Naive thymus-derived CD8-positive, alpha-beta T cell (primary cell): Measurements from ENCODE around the gene C1orf159. TPM values are rescaled to one million over a fixed set of nuclear protein-coding genes. Genes with fewer than 3 reads are reported as not detected.
A peak's percentile ranks its signal among the peaks of the same experiment; 100 is the strongest.

ENCODE experiments used
- ATAC-seq, 2 donors: fragments of 150-1000 bp; cut with Tn5 transposase in 1 of 2; sonication (Bioruptor Pico), chemical (Tn5 transposase) in 1 of 2; 1 replicate in 1 of 2; 2 replicates in 1 of 2; pipeline ENCODE4 v1.10.0; 2021; ENCODE audit warnings: mild to moderate bottlenecking in 2 of 2, moderate library complexity in 2 of 2
- POLR2A ChIA-PET: fragments of 350-600 bp; sonication (Branson Sonifier 250); formaldehyde crosslinking; loops from one replicate; lab custom pipeline; 2021; ENCODE audit warnings: antibody characterized with exemption; lab: Charles Lee
- DNase-seq, 10 donors: peaks; one replicate each; pipeline versions ENCODE4 v3.0.0 to v3.0.0-alpha.2; 2020 to 2022
- H3K27ac Mint-ChIP-seq, 10 donors: one replicate each; pipeline ENCODE4 v1.8.0; 2020 to 2022; ENCODE audit warnings: mild to moderate bottlenecking in 10 of 10, mixed read lengths in 10 of 10, moderate library complexity in 4 of 10, inconsistent platforms in 1 of 10
- H3K27me3 Mint-ChIP-seq, 5 donors: one replicate each; pipeline ENCODE4 v1.8.0; 2021 to 2022; ENCODE audit warnings: mixed read lengths in 5 of 5
- H3K36me3 Mint-ChIP-seq, 3 donors: one replicate each; pipeline ENCODE4 v1.8.0; 2020 to 2022; ENCODE audit warnings: mixed read lengths in 3 of 3, mild to moderate bottlenecking in 2 of 3, inconsistent platforms in 1 of 3
- H3K4me1 Mint-ChIP-seq, 4 donors: one replicate each; pipeline ENCODE4 v1.8.0; 2021 to 2022; ENCODE audit warnings: mixed read lengths in 4 of 4
- H3K4me3 Mint-ChIP-seq, 10 donors: one replicate each; pipeline ENCODE4 v1.8.0; 2020 to 2022; ENCODE audit warnings: mild to moderate bottlenecking in 10 of 10, mixed read lengths in 10 of 10, moderate library complexity in 6 of 10, inconsistent platforms in 1 of 10
- H3K9me3 Mint-ChIP-seq, 9 donors: one replicate each; pipeline ENCODE4 v1.8.0; 2020 to 2022; ENCODE audit warnings: mixed read lengths in 9 of 9, mild to moderate bottlenecking in 3 of 9, inconsistent platforms in 1 of 9, moderate library complexity in 1 of 9
- polyA plus RNA-seq, 3 donors: library from polyadenylated mRNA; unstranded; fragments of 300-500 nt; fragmentation: Illumina TruSeq; gene quantifications; one replicate each; pipeline ENCODE4 v1.2.3, GENCODE V29; 2021
- total RNA-seq, 8 experiments: library from RNA in 2 of 8; stranded (reverse) in 2 of 8; gene quantifications; one replicate each; pipeline ENCODE4 v1.2.3 and lab custom pipeline; 2021 to 2026

The C1orf159 gene
- total and polyA plus RNA-seq, 5 experiments from 2014 or later = 3.2 to 26.5 (median 10.7) TPM

DNA sequence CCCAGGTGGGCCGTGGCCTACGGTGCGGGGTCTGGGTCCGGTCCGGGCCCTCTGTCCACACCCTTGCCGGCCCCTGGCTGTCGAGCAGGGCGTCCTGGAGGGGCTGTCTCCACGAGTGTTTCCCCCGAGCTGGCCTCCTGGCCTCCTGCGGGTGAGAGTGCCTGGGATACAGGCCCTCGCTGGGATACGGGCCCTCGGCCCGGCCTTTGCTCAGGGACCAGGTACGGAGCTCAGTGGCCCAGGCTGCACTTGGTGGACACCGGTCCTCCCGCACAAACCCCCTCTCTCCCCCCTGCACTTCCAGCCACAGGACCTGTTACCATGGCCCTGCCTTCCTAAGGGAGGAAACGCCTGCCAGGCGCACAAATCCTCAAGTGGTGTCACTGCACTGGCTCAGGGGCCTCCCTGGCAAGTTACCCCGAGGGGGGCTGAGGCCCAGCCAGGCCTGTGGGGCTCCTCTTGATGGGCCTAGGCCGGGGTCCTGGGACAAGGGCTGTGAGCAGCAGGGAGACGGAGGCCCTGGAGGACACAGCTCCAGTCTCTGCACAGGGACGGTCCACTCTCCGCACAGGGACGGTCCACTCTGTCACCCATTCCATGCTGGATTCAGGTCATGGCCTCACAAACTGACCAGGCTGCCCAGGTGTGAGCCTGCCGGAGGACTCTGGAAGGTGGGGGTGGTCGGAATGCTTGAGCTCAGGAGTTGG lies 23.6 kb downstream of the C1orf159 start:
- peaks cover 0 to 2% (median 0%) of the 10 kb centered on the region in 3 donors for H3K36me3 Mint-ChIP-seq

DNA sequence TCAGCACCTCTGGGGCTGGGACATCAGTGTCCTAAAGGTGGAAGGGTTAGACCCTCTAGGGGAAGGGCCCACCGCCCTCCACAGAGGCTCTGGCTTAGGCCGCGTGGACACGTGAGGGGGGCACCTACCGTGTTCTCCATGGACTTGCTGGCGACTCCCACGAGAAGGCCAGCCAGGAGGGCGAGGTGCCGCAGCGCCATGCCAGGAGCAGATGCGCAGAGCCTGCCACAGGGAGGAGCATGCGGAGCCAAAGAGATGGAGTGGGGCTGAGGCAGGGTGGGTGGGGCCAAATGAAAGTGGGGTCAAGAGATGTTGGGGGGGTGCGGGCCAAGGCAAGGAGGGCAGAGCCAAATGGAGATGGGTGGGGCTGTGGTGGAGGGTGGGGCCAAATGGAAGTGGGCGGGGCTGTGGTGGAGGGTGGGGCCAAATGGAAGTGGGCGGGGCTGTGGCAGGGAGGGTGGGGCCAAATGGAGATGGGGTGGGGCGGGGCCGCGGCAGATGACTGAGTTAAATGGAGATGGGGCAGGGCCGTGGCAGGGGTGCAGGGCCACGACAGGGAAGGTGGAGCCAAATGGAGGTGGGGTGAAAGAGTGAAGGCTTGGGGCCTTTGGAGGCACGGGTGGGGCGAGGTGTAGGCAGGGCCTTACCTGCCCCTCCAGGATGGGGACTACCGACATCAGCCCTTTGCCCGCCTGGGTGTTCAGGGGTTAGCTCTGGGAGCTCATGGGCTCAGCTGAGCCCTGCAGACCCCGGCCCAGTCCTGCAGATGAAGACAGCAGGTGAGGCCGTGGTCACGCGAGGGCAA lies 24.3 kb downstream of the C1orf159 start:
- H3K27me3 Mint-ChIP-seq = no peaks in the 10 kb centered on the region
- no peak overlapping the region for H3K4me3 Mint-ChIP-seq
- DNase-seq (peak in 1 of 10 donors; percentile 53), ATAC-seq (no peak)
- POLR2A ChIA-PET = interaction anchor here (1.0 kb wide), 1 partner anchor 27 kb away, joined by 3 read pairs; no protein-coding TSS in a partner anchor
- H3K4me1 Mint-ChIP-seq = peaks cover 0 to 6% (median 2%) of the 10 kb centered on the region in 4 donors
- H3K36me3 Mint-ChIP-seq = peaks cover 0 to 3% (median 0%) of the 10 kb centered on the region in 3 donors
- peaks cover 0 to 2% (median 0%) of the 10 kb centered on the region in 9 donors for H3K9me3 Mint-ChIP-seq
- H3K27ac Mint-ChIP-seq = no peak overlapping the region

More for the DNA sequence above, 23.6 kb downstream of the C1orf159 start:
- Mint-ChIP-seq H3K4me3 (no peak overlapping the region), H3K4me1 (peaks cover 0 to 6% (median 2%) of the 10 kb centered on the region in 4 donors), H3K27ac (no peak overlapping the region), H3K27me3 (no peaks in the 10 kb centered on the region), H3K9me3 (peaks cover 0 to 2% (median 0%) of the 10 kb centered on the region in 9 donors)
- ATAC-seq (no peak), DNase-seq (peak in 2 of 10 donors; percentile 6 to 50)
- POLR2A ChIA-PET = interaction anchor here (0.7 to 1.0 kb wide), 3 partner anchors 18 to 56 kb away, joined by 3 read pairs; no protein-coding TSS in a partner anchor

DNA sequence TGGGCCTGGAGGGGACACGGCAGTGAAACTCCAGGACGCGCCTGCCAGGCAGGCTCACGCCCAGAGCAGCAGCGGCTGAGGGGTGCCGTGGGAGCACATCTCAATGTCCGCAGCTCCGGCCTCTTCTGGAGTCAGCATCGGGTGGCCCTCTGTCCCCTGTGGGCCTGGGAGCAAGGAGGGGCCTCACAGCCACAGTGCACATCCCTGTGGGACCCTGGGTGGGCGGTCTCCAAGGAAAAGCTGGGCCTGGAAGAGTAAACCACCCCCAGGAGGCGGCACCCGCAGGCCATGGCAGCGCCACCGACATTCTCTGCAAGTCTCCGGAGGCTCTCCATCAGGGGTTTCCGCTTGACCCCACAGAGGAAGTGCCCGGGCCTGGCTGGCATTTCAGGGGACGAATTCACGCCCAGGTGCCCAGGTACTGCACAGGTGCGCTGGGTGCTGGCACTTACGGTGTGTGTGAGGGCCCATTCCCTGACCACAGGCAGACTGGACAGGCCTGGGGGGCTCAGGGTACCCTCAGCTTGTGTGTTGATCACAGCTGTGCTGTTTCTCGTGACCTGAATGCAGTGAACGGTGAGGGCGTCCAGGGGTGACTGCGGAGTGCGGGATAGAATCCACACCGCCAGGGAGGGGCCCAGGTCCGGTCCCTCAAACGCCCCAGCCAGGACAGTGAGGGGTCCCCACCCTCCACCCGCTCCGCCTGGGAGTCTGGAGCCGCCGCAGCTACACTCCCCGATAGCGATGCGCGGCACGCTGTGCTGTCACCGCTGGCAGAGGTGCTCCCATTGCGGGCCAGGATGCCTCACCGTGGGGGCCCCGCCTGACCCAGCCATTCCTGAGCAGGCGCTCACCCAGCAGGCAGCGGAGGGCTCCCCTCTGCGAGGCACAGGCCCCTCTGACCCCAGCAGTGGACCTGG lies 25.2 kb downstream of the C1orf159 start:
- H3K27ac Mint-ChIP-seq = no peak overlapping the region
- DNase-seq (peak in 1 of 10 donors; percentile 57), ATAC-seq (no peak)
- no peak overlapping the region for H3K4me3 Mint-ChIP-seq
- POLR2A ChIA-PET = no interaction called here
- peaks cover 0 to 2% (median 0%) of the 10 kb centered on the region in 9 donors for H3K9me3 Mint-ChIP-seq
- peaks cover 0 to 6% (median 2%) of the 10 kb centered on the region in 4 donors for H3K4me1 Mint-ChIP-seq
- no peaks in the 10 kb centered on the region for H3K27me3 Mint-ChIP-seq
- H3K36me3 Mint-ChIP-seq = peaks cover 0 to 4% (median 0%) of the 10 kb centered on the region in 3 donors

DNA sequence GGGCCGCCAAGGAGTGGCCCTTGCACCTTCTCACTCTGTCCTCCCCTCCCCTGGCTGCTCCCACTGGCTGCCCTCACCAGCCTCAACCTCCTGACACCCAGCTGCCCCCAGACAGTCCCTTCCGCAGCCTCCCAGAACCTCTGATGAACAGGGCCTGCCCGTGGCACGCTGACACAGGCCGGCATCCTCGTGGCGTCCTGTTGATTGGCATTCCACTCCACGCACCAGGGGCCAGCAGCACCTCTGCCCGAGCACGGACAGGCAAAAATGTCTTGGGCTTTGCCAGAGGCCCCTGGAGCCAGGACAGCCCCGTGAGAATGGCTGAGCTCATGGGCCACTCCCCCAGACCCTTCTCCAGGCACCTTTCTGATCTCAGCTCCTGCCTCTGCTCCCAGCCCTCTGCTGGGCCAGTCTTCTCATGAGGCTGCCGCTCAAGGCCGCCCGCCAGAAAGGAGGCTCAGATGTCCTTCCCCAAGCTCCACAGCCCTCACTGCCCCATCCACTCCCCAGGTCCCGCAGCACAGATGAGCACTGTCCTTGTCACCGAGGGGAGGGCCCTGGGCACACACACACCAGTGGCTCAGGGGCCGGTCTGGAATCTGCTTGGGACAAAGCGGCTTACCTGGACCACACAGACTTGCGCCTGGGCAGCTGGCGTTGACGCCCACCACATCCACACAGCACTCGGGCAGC lies 26.0 kb downstream of the C1orf159 start:
- ATAC-seq = no peak
- POLR2A ChIA-PET = no interaction called here
- H3K36me3 Mint-ChIP-seq = peaks cover 0 to 4% (median 0%) of the 10 kb centered on the region in 3 donors
- H3K4me3 Mint-ChIP-seq = no peak overlapping the region
- DNase-seq = no peak
- peaks cover 0 to 6% (median 2%) of the 10 kb centered on the region in 4 donors for H3K4me1 Mint-ChIP-seq
- H3K27ac Mint-ChIP-seq = peak overlapping the region in 2 of 10 donors; percentile 43 to 59
- peaks cover 0 to 2% (median 0%) of the 10 kb centered on the region in 9 donors for H3K9me3 Mint-ChIP-seq
- no peaks in the 10 kb centered on the region for H3K27me3 Mint-ChIP-seq

DNA sequence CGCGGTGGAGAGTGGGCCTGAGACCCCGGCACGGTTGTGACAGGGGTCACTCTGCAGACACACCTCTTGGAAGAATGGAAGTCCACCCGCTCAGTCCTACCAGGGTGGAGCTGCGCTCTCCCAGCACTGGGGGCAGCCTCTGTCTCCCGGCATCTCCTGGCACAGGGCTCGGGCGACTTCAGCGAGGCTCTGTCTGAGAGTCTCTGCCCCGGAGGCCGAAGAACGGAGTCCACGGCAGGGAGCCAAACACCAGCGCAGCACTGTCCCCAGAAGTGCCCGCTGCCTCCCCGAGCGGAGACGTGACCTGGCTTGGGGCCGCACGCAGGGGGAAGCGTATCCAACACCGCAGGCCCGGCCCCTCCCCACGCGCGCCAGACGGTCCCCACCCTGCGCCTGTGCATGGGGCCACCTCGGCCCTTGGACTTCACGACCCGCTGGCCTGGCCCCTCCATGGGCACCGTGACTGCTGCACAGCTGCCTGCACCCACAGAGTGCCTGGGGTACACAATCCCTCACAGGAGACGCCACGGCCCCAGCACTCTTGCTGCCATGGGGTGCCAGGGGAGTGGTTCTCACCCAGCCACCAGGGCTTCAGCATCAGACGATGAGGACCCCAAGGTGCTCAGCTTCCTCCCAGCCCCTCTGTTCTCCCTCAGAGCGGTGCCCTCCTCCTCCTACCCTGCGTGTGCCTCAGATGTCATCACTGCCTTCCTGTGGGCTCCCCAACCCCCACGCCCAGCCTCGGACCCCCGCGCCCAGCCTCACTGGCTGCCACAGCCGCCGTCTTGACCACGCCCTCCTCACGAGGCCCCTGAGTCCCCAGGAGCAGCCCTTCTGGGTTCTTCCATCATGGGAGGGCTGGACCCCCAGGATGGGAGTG lies 26.8 kb downstream of the C1orf159 start:
- no peak overlapping the region for H3K27ac Mint-ChIP-seq
- no peak for ATAC-seq

DNA sequence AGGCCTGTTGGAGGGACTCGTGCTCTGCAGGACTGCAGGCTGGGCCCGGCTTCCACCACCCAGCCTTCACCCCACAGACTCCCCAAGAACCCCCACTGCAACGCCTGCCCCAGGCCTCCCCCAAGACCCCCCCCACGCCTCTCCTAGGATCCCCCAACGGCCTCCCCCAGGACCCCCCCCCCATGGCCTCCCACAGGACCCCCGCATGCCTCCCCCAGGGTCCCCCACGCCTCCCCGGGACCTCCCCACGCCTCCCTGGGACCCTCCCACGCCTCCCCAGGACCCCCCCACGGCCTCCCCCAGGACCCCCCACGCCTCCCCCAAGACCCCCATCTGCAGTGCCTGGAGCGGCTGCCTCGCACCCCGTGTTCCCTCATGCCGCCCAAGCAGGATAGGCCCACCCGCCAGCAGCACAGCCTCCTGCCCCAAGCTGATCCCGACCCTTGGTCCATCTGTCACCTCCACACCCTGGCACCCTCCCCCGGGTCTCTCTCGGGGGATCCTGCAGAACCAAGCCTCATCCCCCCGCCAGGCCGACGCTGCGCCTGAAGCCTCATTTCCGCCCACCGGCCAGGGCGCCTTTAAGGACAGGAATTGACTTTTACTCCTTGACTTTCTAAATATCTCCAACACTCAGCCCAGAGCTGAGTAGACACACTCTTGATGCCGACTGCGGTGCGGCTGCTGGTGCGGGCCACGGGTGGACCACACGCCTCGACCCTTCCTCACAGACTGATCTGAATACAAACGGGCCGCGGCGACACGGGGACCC lies 27.7 kb downstream of the C1orf159 start:
- no peak for DNase-seq
- H3K27ac Mint-ChIP-seq = no peak overlapping the region
- H3K4me1 Mint-ChIP-seq = peaks cover 0 to 6% (median 3%) of the 10 kb centered on the region in 4 donors
- H3K36me3 Mint-ChIP-seq = peaks cover 0 to 5% (median under 1%) of the 10 kb centered on the region in 3 donors
- no peaks in the 10 kb centered on the region for H3K27me3 Mint-ChIP-seq
- POLR2A ChIA-PET = no interaction called here
- no peaks in the 10 kb centered on the region for H3K9me3 Mint-ChIP-seq
- ATAC-seq = no peak
- H3K4me3 Mint-ChIP-seq = peak overlapping the region in 1 of 10 donors; percentile 19

More for the DNA sequence above, 26.8 kb downstream of the C1orf159 start:
- Mint-ChIP-seq H3K4me3 (no peak overlapping the region), H3K27me3 (no peaks in the 10 kb centered on the region), H3K4me1 (peaks cover 0 to 6% (median 2%) of the 10 kb centered on the region in 4 donors), H3K36me3 (peaks cover 0 to 4% (median 0%) of the 10 kb centered on the region in 3 donors), H3K9me3 (no peaks in the 10 kb centered on the region)
- POLR2A ChIA-PET = no interaction called here
- peak in 2 of 10 donors; percentile 5 to 53 for DNase-seq

DNA sequence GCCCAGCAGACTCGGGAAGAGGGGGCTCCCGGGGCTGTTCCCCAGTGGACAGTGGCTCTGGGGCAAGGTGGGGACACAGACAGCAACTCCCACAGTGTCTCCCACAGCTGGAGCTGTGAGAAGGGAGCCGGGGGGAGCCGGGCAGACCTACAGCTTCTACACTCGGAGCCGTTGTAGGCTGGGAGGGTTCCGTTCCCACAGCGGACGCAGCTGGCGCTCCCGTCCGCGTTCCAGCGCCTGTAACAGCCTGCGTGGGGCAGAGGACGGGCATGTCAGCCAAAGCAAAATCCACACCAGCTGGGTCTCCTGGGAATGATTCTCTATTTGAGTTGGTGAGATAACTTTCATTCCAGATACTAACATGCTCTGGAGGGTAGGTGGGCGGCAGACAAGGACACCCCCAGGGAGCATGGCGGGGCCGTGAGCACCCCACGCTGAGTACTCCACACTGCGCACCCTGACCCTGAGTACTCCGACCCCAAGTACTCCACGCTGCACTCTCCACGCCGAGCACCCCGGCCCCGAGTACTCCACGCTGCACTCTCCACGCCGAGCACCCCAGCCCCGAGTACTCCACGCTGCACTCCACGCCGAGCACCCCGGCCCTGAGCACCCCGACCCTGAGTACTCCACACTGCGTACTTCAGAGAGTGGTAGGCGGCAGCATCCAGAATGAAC lies 28.4 kb downstream of the C1orf159 start:
- Mint-ChIP-seq H3K9me3 (no peaks in the 10 kb centered on the region), H3K27ac (no peak overlapping the region)

DNA sequence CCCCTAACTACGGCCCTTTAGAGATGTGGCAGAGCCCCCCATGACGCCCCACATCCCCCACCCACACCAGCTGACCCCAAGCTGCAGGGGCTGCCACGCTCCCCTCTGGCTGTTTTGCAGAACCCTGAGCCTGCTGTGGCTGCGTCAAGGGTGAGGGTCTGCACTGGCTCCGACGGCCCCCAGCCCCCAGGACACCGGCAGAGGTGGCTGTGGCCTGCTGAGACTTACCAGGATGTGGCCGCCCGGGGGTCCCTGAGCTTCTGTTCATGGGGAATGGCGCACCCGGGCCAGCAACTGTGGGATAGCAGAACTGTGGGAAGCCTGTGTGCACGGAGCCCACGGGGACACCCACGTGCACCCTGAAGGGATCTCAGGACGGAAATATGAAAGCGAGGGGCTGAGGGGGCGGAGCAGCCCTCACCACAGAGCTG lies 29.0 kb downstream of the C1orf159 start:
- no peaks in the 10 kb centered on the region for H3K9me3 Mint-ChIP-seq
- no peak overlapping the region for H3K4me3 Mint-ChIP-seq
- peaks cover 0 to 4% (median 1%) of the 10 kb centered on the region in 3 donors for H3K36me3 Mint-ChIP-seq
- H3K4me1 Mint-ChIP-seq = peaks cover 0 to 3% (median 1%) of the 10 kb centered on the region in 4 donors
- no peak for ATAC-seq
- H3K27me3 Mint-ChIP-seq = no peaks in the 10 kb centered on the region
- DNase-seq = no peak
- H3K27ac Mint-ChIP-seq = peak overlapping the region in 1 of 10 donors; percentile 61
- POLR2A ChIA-PET = interaction anchor here (0.6 kb wide), 1 partner anchor 26 kb away, joined by 3 read pairs; no protein-coding TSS in a partner anchor

More for the DNA sequence above, 28.4 kb downstream of the C1orf159 start:
- POLR2A ChIA-PET = no interaction called here
- Mint-ChIP-seq H3K36me3 (peaks cover 0 to 4% (median 1%) of the 10 kb centered on the region in 3 donors), H3K4me1 (peaks cover 0 to 3% (median 1%) of the 10 kb centered on the region in 4 donors), H3K4me3 (no peak overlapping the region), H3K27me3 (no peaks in the 10 kb centered on the region)
- DNase-seq = peak in 1 of 10 donors; percentile 54
- no peak for ATAC-seq

DNA sequence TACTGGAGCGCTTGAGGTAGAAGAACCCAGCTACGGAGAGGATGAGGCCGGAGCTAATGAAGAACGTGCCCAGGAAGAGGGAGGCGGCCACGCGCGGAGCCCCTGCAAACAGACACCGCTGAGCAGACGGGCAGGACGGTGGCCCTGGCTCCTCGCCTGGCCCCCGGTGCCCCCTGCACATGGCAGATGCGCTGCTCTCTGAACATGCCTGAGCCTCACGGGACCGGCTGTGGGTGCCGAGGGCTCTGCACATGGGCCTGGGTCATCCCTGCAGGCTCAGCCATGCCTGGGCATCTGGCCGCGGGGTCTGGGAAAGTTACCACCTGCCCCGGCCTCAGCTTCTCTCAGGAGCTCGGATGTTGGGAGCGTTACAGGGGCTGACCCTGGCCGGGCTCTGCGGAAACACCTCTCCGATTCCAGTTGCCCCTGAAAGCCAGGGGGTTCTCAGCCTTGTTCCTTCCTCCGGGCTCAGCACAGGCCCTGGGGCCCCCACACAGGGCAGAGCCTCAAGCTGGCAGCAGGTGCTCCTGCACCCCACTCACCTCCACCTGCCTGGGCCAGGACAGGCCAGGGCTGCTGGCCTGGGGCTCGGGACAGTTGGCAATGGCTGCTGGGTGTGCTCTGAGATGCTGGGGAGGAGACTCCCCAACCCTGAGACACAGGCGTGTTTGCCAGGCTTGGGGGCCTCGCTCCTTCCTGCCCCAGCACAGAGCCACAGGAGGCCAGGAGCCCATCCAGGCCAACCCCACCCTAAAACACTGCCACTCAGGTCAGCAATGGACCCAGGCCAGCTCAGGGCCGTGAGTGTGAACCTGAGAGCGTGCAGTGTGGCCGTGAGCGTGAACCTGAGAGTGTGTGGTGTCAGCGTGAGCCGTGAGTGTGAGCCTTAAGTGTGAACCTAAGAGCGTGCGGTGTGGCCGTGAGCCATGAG lies 29.7 kb downstream of the C1orf159 start:
- Mint-ChIP-seq H3K27me3 (no peaks in the 10 kb centered on the region), H3K36me3 (peaks cover 0 to 4% (median 1%) of the 10 kb centered on the region in 3 donors), H3K4me3 (no peak overlapping the region), H3K4me1 (peaks cover 0 to 3% (median 1%) of the 10 kb centered on the region in 4 donors), H3K9me3 (no peaks in the 10 kb centered on the region), H3K27ac (peak overlapping the region in 2 of 10 donors; percentile 9 to 61)
- POLR2A ChIA-PET = interaction anchor here (0.6 kb wide), 1 partner anchor 27 kb away, joined by 3 read pairs; no protein-coding TSS in a partner anchor
- ATAC-seq (no peak), DNase-seq (no peak)
